SJSA1 (cell line): ENCODE measurements around the gene GNLY. TPM values are rescaled to one million over a fixed set of nuclear protein-coding genes. Genes with fewer than 3 reads are reported as not detected.
"Not testable (repeated sequence)": the region's sequence is repeated elsewhere in the genome, so short reads cannot be mapped to it uniquely, and the experiment has no call there.

ENCODE experiments used
- DNase-seq, 2 experiments: peaks; one replicate each; pipeline ENCODE4 v3.0.0-alpha.2; 2015 to 2020; ENCODE audit warnings: low spot score in 2 of 2, low read depth in 1 of 2
- H3K27ac ChIP-seq: fragments of 250-450 bp; sonication (Bioruptor Pico); 2 replicates; pipeline ENCODE4 v1.5.1; 2020; ENCODE audit warnings: mild to moderate bottlenecking, moderate library complexity
- H3K27me3 ChIP-seq: fragments of 250-450 bp; sonication (Bioruptor Pico); replicated peaks from 2 replicates; pipeline ENCODE4 v1.5.1; 2020; ENCODE audit warnings: mild to moderate bottlenecking, moderate library complexity
- H3K36me3 ChIP-seq: fragments of 250-450 bp; sonication (Bioruptor Pico); 2 replicates; pipeline ENCODE4 v1.5.1; 2020; ENCODE audit warnings: mild to moderate bottlenecking
- H3K4me1 ChIP-seq: fragments of 250-450 bp; sonication (Bioruptor Pico); replicated peaks from 2 replicates; pipeline ENCODE4 v1.6.1; 2021; ENCODE audit warnings: mild to moderate bottlenecking
- H3K4me3 ChIP-seq: fragments of 250-450 bp; sonication (Bioruptor Pico); 2 replicates; pipeline ENCODE4 v1.5.1; 2020; ENCODE audit warnings: mild to moderate bottlenecking
- H3K9me3 ChIP-seq: fragments of 250-450 bp; sonication (Bioruptor Pico); replicated peaks from 2 replicates; pipeline ENCODE4 v1.5.1; 2020; ENCODE audit warnings: mild to moderate bottlenecking
- total RNA-seq: library from RNA; depleted of rRNA; stranded (reverse); fragments of >200 nt; shearing (Covaris generic); gene quantifications from 2 replicates; pipeline ENCODE4 v1.2.3, GENCODE V29; 2014

GNLY gene
- total RNA-seq, 1 experiment from 2014 or later, result not detected

GRCh38 chr2:85704800-85705679, 10.9 kb downstream of the GNLY start:
- no peaks in the 10 kb centered on the region for H3K36me3 ChIP-seq
- no peak overlapping the region for H3K4me3 ChIP-seq
- peaks cover 40% of the 10 kb centered on the region for H3K4me1 ChIP-seq
- no peaks in the 10 kb centered on the region for H3K27me3 ChIP-seq
- no peak overlapping the region for H3K27ac ChIP-seq
- no peak for DNase-seq
- H3K9me3 ChIP-seq, result no peaks in the 10 kb centered on the region

GRCh38 chr2:85705680-85706039, 11.5 kb downstream of the GNLY start:
- no peak overlapping the region for H3K4me3 ChIP-seq
- peaks cover 46% of the 10 kb centered on the region for H3K4me1 ChIP-seq
- no peak for DNase-seq
- H3K36me3 ChIP-seq, result no peaks in the 10 kb centered on the region
- no peak overlapping the region for H3K27ac ChIP-seq
- H3K9me3 ChIP-seq, result no peaks in the 10 kb centered on the region
- H3K27me3 ChIP-seq, result no peaks in the 10 kb centered on the region

DNA sequence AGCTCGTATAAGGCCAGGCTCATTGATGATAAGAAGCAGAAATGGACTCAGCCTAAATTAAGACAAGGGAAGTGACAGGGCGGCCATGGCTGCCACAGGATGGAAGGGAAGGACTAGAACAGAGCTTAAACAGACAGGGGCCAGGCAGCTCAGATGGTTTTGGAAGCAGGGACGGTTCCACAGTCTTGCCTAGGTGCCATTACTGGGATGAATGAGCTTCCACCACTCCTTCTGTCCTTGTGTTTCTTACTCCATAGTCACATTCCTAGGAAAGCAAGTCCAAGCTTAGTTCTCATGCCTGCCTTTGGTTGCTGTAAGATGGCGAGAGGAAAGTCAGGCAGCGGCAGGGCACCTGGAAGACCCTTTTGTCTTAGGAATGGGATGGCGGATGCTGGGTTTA, 11.9 kb downstream of the GNLY start:
- Histone ChIP-seq H3K9me3 (no peaks in the 10 kb centered on the region), H3K4me1 (peaks cover 46% of the 10 kb centered on the region), H3K36me3 (no peaks in the 10 kb centered on the region), H3K27ac (no peak overlapping the region), H3K27me3 (no peaks in the 10 kb centered on the region), H3K4me3 (no peak overlapping the region)
- DNase-seq, result no peak

DNA sequence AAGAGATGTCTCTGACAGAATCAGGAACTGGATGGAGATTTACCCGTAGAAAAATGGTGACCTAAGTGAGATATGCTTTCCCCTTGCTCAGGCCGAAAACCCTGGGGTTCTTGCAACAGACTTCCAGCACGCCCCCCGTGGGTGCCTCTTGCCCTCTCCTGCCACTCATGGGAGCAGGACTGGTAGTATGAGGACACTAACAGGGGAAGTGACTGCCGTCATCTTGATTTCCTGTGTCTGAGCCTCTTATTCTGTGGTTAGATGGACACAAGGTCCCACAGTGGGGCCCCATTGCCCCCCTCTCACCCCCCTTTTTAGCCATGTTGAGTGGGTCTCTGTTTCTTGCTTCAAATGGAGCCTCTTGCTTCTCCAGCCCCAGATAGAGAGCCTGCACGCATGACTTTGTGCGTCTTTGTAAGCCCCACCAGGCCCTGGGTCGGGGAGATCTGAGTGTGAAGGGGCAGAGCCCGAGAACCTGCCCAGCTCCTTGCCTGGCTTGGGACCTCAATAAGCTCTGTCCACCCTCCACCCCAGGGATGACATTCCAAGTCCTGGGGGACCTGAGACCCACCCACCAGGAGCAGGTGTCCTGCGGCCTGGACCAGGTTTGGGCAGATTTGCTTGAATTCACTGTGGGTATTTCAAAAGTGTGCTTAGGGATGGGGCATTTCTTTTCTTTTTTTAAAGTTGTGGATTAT, 12.6 kb downstream of the GNLY start:
- Histone ChIP-seq H3K4me3 (no peak overlapping the region), H3K27me3 (no peaks in the 10 kb centered on the region), H3K4me1 (peaks cover 46% of the 10 kb centered on the region), H3K27ac (no peak overlapping the region), H3K36me3 (no peaks in the 10 kb centered on the region), H3K9me3 (no peaks in the 10 kb centered on the region)
- DNase-seq, result no peak

DNA sequence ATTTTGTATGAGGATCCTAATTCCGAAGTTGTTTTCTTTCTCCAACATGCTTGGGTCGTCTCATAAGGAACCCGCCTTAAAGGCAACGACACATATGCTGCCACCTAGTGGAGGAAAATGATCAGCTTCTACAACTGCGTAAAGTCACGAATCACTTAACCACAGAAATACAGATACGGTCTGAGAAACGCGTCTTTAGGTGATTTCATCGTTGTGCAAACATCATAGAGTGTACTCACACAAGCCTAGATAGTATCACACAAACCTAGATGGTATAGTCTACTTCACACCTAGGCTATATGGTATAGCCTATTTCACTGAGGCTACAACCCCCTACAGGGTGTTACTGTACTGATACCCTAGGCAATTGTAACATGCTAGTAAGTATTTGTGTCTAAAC, 13.1 kb downstream of the GNLY start:
- Histone ChIP-seq H3K27me3 (no peaks in the 10 kb centered on the region), H3K36me3 (no peaks in the 10 kb centered on the region), H3K4me1 (peaks cover 41% of the 10 kb centered on the region), H3K27ac (no peak overlapping the region), H3K4me3 (no peak overlapping the region), H3K9me3 (no peaks in the 10 kb centered on the region)
- DNase-seq, result peak; percentile 73 to 76

GRCh38 chr2:85708641-85709040, 14.5 kb downstream of the GNLY start:
- no peak for DNase-seq

DNA sequence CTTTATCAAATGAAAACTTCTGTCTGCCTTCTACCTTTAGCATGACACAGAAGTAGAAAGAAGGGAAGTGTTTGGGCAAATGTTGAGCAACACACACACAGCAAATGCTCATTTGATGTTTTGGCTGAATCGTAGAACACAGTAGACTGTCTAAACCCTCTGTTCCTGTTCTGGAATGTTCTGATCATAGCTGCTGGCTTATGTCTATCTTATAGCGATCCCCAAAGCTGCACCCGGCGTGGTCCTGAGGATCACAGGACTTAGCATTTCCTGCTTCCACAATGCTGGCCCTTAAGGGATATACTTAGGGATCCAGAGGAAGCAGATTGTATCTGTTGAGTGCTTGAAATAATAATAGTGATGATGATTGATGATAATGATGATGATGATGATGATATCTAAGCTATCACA, 15.2 kb downstream of the GNLY start:
- H3K36me3 ChIP-seq, result no peaks in the 10 kb centered on the region
- H3K4me1 ChIP-seq, result peaks cover 32% of the 10 kb centered on the region
- H3K27ac ChIP-seq, result no peak overlapping the region
- H3K27me3 ChIP-seq, result no peaks in the 10 kb centered on the region
- no peak for DNase-seq
- H3K4me3 ChIP-seq, result no peak overlapping the region
- no peaks in the 10 kb centered on the region for H3K9me3 ChIP-seq

More at GRCh38 chr2:85708641-85709040, 14.5 kb downstream of the GNLY start:
- Histone ChIP-seq H3K27ac (no peak overlapping the region), H3K36me3 (no peaks in the 10 kb centered on the region), H3K4me3 (no peak overlapping the region), H3K27me3 (no peaks in the 10 kb centered on the region), H3K4me1 (peaks cover 32% of the 10 kb centered on the region), H3K9me3 (no peaks in the 10 kb centered on the region)

GRCh38 chr2:85710687-85711577, 16.8 kb downstream of the GNLY start:
- DNase-seq, result peak; percentile 77 to 80
- no peak overlapping the region for H3K4me3 ChIP-seq
- 0 out of 2 replicates have a peak, but pooled peaks cover 2% of the 10 kb centered on the region for H3K9me3 ChIP-seq
- no peak overlapping the region for H3K27ac ChIP-seq
- H3K4me1 ChIP-seq, result peaks cover 26% of the 10 kb centered on the region
- H3K36me3 ChIP-seq, result no peaks in the 10 kb centered on the region
- H3K27me3 ChIP-seq, result no peaks in the 10 kb centered on the region

- no peaks in the 10 kb centered on the region for H3K27me3 ChIP-seq
- peaks cover 26% of the 10 kb centered on the region for H3K4me1 ChIP-seq
- no peak overlapping the region for H3K4me3 ChIP-seq
- H3K27ac ChIP-seq, result no peak overlapping the region
- no peaks in the 10 kb centered on the region for H3K36me3 ChIP-seq
- no peak for DNase-seq
- 0 out of 2 replicates have a peak, but pooled peaks cover 2% of the 10 kb centered on the region for H3K9me3 ChIP-seq
Observed at GRCh38 chr2:85711578-85712060, 17.5 kb downstream of the GNLY start.

DNA sequence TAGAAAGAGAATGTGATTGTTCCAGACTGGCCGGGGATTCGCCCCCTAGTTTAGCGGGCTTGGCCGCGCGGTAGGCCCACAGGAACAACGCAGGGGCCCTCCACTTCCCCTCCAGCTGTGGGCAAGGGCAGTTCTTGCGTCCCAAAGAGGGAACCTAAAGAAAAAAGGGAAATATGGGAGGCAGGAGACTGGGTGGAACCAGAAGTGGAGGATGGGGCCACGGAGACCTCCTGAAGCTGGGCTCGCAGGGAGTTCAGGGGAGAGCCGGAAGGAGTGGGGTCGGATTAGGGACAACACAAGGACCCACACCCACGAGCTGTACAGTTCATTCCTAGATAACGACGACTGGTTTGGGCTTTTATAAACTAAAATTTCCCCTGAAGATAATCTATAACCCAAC, 18.2 kb downstream of the GNLY start:
- 0 out of 2 replicates have a peak, but pooled peaks cover 2% of the 10 kb centered on the region for H3K9me3 ChIP-seq
- H3K27me3 ChIP-seq, result no peaks in the 10 kb centered on the region
- no peak overlapping the region for H3K27ac ChIP-seq
- H3K4me1 ChIP-seq, result peaks cover 22% of the 10 kb centered on the region
- no peak overlapping the region for H3K4me3 ChIP-seq
- no peaks in the 10 kb centered on the region for H3K36me3 ChIP-seq
- no peak for DNase-seq

DNA sequence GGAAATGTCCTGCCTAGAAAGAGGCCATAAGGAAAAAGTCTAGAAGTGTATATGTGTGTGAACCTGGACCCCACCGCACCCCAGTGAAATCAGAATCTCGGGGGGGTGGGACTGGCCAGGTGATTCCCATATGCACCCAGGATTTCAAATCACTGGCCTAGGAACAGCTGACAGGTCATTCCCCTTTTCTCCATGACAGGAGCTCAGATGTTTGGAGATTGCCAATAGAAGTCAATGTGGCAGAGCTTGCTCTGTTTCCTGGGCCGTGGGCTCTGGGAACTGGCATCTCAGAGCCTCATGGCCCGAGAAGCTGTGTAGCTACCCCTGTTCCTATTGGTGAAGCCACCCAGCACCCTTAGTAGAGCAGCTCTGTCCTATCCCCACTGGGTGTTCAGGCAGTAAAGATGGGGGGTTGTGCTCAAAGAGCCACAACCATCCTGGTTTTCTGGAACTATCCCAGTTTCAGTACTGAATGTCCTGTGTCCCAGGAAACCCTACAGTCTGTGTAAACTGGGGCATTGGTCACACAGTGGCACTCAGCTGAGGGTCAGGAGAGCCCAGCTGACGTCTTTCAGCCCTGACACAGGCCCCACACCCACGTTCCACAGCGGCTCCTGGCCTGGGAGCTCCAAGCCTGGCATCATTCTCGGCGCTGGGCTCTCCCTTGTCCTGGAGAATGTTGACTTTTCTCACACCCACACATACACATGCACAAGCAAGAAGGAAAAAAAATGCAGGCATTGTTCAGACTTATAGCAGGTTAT, 18.9 kb downstream of the GNLY start:
- no peak for DNase-seq
- H3K4me1 ChIP-seq, result peaks cover 27% of the 10 kb centered on the region
- H3K4me3 ChIP-seq, result no peak overlapping the region
- no peak overlapping the region for H3K27ac ChIP-seq
- no peaks in the 10 kb centered on the region for H3K36me3 ChIP-seq
- H3K27me3 ChIP-seq, result no peaks in the 10 kb centered on the region
- H3K9me3 ChIP-seq, result 0 out of 2 replicates have a peak, but pooled peaks cover 2% of the 10 kb centered on the region

GRCh38 chr2:85713836-85714235, 19.7 kb downstream of the GNLY start:
- no peaks in the 10 kb centered on the region for H3K27me3 ChIP-seq
- H3K9me3 ChIP-seq, result 0 out of 2 replicates have a peak, but pooled peaks cover 2% of the 10 kb centered on the region
- H3K4me3 ChIP-seq, result no peak overlapping the region
- no peaks in the 10 kb centered on the region for H3K36me3 ChIP-seq
- H3K27ac ChIP-seq, result no peak overlapping the region
- no peak for DNase-seq
- H3K4me1 ChIP-seq, result peaks cover 27% of the 10 kb centered on the region

- H3K27me3 ChIP-seq, DNase-seq, H3K36me3 ChIP-seq, H3K27ac ChIP-seq, H3K4me3 ChIP-seq, H3K9me3 ChIP-seq: not testable (repeated sequence)
- peaks cover 27% of the 10 kb centered on the region for H3K4me1 ChIP-seq
Observed at GRCh38 chr2:85714421-85714820, 20.3 kb downstream of the GNLY start.
